Osteoblast (primary cell): ENCODE data around the gene SV2B. TPM values are rescaled to one million over a fixed set of nuclear protein-coding genes. Genes with fewer than 3 reads are reported as not detected.

Source experiments
- DNase-seq: peaks from one replicate; pipeline ENCODE4 v3.0.0; 2011; ENCODE audit warnings: low spot score, mixed read lengths; ENCODE audit not compliant: insufficient read length; ENCODE audit errors: missing footprints
- H2AFZ ChIP-seq: 2 replicates; pipeline ENCODE4 v1.6.0; 2011; ENCODE audit warnings: mild to moderate bottlenecking, low read length
- H3K27ac ChIP-seq: 2 replicates; pipeline ENCODE4 v1.5.1; 2011; ENCODE audit warnings: mild to moderate bottlenecking, low read depth, low read length, moderate library complexity
- H3K27me3 ChIP-seq: 2 replicates; pipeline ENCODE4 v1.6.0; 2012; ENCODE audit warnings: mild to moderate bottlenecking, control low read depth, inconsistent platforms, low read length, moderate library complexity; ENCODE audit not compliant: insufficient read depth
- H3K36me3 ChIP-seq: 2 replicates; pipeline ENCODE4 v1.5.1; 2011; ENCODE audit warnings: mild to moderate bottlenecking, low read length, control low read depth, moderate library complexity; ENCODE audit not compliant: insufficient read depth
- H3K4me1 ChIP-seq: 2 replicates; pipeline ENCODE4 v1.5.1; 2011; ENCODE audit warnings: mild to moderate bottlenecking, low read length, control low read depth, moderate library complexity; ENCODE audit not compliant: insufficient read depth
- H3K4me2 ChIP-seq: 2 replicates; pipeline ENCODE4 v1.6.0; 2011; ENCODE audit warnings: mild to moderate bottlenecking, low read length; ENCODE audit not compliant: insufficient read depth
- H3K4me3 ChIP-seq: fragments of 200-600 bp; sonication (generic); 3 replicates; pipeline ENCODE4 v1.5.1; 2012; ENCODE audit warnings: mild to moderate bottlenecking, low read length, inconsistent platforms; ENCODE audit not compliant: insufficient read depth
- H3K79me2 ChIP-seq: 2 replicates; pipeline ENCODE4 v1.6.0; 2012; ENCODE audit warnings: mild to moderate bottlenecking, low read length, control low read depth, inconsistent platforms; ENCODE audit not compliant: insufficient read depth
- H3K9me3 ChIP-seq: 2 replicates; pipeline ENCODE4 v1.5.1; 2011; ENCODE audit warnings: low read depth, low read length, control low read depth
- H4K20me1 ChIP-seq: 2 replicates; pipeline ENCODE4 v1.6.0; 2012; ENCODE audit warnings: mild to moderate bottlenecking, low read length, control low read depth; ENCODE audit not compliant: insufficient read depth
- CTCF ChIP-seq: IDR thresholded peaks from 2 replicates; pipeline ENCODE4 v1.5.1; 2011; ENCODE audit warnings: mild to moderate bottlenecking, low read depth, low read length, moderate library complexity; ENCODE audit errors: extremely low read depth
- total RNA-seq: library from RNA; depleted of rRNA; stranded (reverse); fragments of >200 nt; gene quantifications from 2 replicates; pipeline ENCODE4 v1.2.3, GENCODE V29; 2012

SV2B gene
- total RNA-seq, 1 donor = not detected

- DNase-seq = no peak
- no peaks in the 10 kb centered on the region for H3K36me3 ChIP-seq
- no peaks in the 10 kb centered on the region for H3K4me1 ChIP-seq
- H3K27ac ChIP-seq = no peak overlapping the region
- TF ChIP-seq CTCF = no peak
- no peaks in the 10 kb centered on the region for H3K9me3 ChIP-seq
- no peaks in the 10 kb centered on the region for H4K20me1 ChIP-seq
- H3K4me2 ChIP-seq = no peak overlapping the region
- no peaks in the 10 kb centered on the region for H3K79me2 ChIP-seq
- H2AFZ ChIP-seq = no peak overlapping the region
- no peak overlapping the region for H3K4me3 ChIP-seq
- no peaks in the 10 kb centered on the region for H3K27me3 ChIP-seq
Measured at GRCh38 chr15:91168457-91168856, 68.4 kb downstream of the SV2B start.

- Histone ChIP-seq H3K4me2 (no peak overlapping the region), H3K4me1 (no peaks in the 10 kb centered on the region), H3K4me3 (no peak overlapping the region), H3K27me3 (no peaks in the 10 kb centered on the region), H3K79me2 (no peaks in the 10 kb centered on the region), H2AFZ (no peak overlapping the region), H3K27ac (no peak overlapping the region), H4K20me1 (no peaks in the 10 kb centered on the region), H3K9me3 (no peaks in the 10 kb centered on the region), H3K36me3 (no peaks in the 10 kb centered on the region)
- DNase-seq = no peak
- TF ChIP-seq CTCF = no peak
Measured at GRCh38 chr15:91171334-91171733, 71.3 kb downstream of the SV2B start.

GRCh38 chr15:91182101-91182500 lies 82.0 kb downstream of the SV2B start:
- no peaks in the 10 kb centered on the region for H3K36me3 ChIP-seq
- no peak for DNase-seq
- H3K79me2 ChIP-seq = no peaks in the 10 kb centered on the region
- H3K4me1 ChIP-seq = no peaks in the 10 kb centered on the region
- H3K27ac ChIP-seq = no peak overlapping the region
- no peak overlapping the region for H2AFZ ChIP-seq
- H3K4me3 ChIP-seq = no peak overlapping the region
- H3K27me3 ChIP-seq = no peaks in the 10 kb centered on the region
- TF ChIP-seq CTCF = no peak
- H3K9me3 ChIP-seq = no peaks in the 10 kb centered on the region
- H4K20me1 ChIP-seq = no peaks in the 10 kb centered on the region
- H3K4me2 ChIP-seq = no peak overlapping the region

- no peak for DNase-seq
- Histone ChIP-seq H3K36me3 (no peaks in the 10 kb centered on the region), H3K4me2 (no peak overlapping the region), H2AFZ (no peak overlapping the region), H4K20me1 (no peaks in the 10 kb centered on the region), H3K27ac (no peak overlapping the region), H3K79me2 (no peaks in the 10 kb centered on the region), H3K4me3 (no peak overlapping the region), H3K9me3 (no peaks in the 10 kb centered on the region), H3K4me1 (no peaks in the 10 kb centered on the region), H3K27me3 (no peaks in the 10 kb centered on the region)
- TF ChIP-seq CTCF = no peak
Measured at GRCh38 chr15:91183596-91183995, 83.5 kb downstream of the SV2B start.
